HepG2 (cell line): ENCODE results near the gene DDT. TPM values are rescaled to one million over a fixed set of nuclear protein-coding genes. Genes with fewer than 3 reads are reported as not detected.
"Not testable (repeated sequence)": the region's sequence is repeated elsewhere in the genome, so short reads cannot be mapped to it uniquely, and the experiment has no call there.

ENCODE experiments used
- ATAC-seq: fragments of 200-7000 bp; cut with Tn5 transposase; 3 replicates; pipeline ENCODE4 v1.9.1; 2020; ENCODE audit warnings: mild to moderate bottlenecking, moderate library complexity
- Bru-seq: library from RNA; stranded (reverse); fragments of 400-500 nt; gene quantifications from one replicate; lab custom pipeline; 2021; lab: Mats Ljungman, UMichigan
- BruChase-seq, 2 experiments: library from RNA; stranded (reverse); fragments of 400-500 nt; gene quantifications; one replicate each; lab custom pipeline; 2021; lab: Mats Ljungman, UMichigan
- BruUV-seq: library from RNA; stranded (reverse); fragments of 400-500 nt; replicated peaks from 2 replicates; lab custom pipeline; 2021; lab: Mats Ljungman, UMichigan
- CTCF ChIA-PET: fragments of 300-600 bp; formaldehyde crosslinking; extraction: SDS; loops from one replicate; lab custom pipeline; 2021; ENCODE audit warnings: low total read pairs, inconsistent platforms, low intra/inter-chr PET ratio; lab: Yijun Ruan, JAX
- POLR2A ChIA-PET: fragments of 350-600 bp; sonication (Branson Sonifier 250); formaldehyde crosslinking; loops from one replicate; lab custom pipeline; 2020; ENCODE audit warnings: antibody characterized with exemption, inconsistent platforms; lab: Yijun Ruan, JAX
- DNase-seq: peaks from one replicate; pipeline ENCODE4 v3.0.0-alpha.2; 2015; ENCODE audit warnings: low spot score
- FAIRE-seq: peaks from 3 replicates; lab custom pipeline; 2011; peaks lifted over from hg19 to GRCh38; lab: Jason Lieb, UNC
- H2AFZ ChIP-seq: one replicate; pipeline ENCODE4 v1.6.1; 2011; ENCODE audit warnings: low read length, inconsistent platforms
- H3K27ac ChIP-seq: fragments of 300-600 bp; 3 replicates; pipeline ENCODE4 v1.8.0; 2011; ENCODE audit warnings: mixed run types, mild to moderate bottlenecking, mixed read lengths, low read length, inconsistent platforms; ENCODE audit not compliant: insufficient read depth; ENCODE audit errors: extremely low read length
- H3K27me3 ChIP-seq, 2 experiments: fragments of 200-600 bp in 1 of 2; 2 replicates in 1 of 2; 3 replicates in 1 of 2; pipeline versions ENCODE4 v1.6.0 to v1.8.0; 2011; ENCODE audit warnings: low read length in 2 of 2, mild to moderate bottlenecking in 2 of 2, moderate library complexity in 2 of 2, inconsistent platforms in 1 of 2; ENCODE audit not compliant: insufficient read depth in 2 of 2, control insufficient read depth in 1 of 2
- H3K36me3 ChIP-seq, 2 experiments: fragments of 200-600 bp in 1 of 2; replicated peaks in 1 of 2; 2 replicates in 1 of 2; 3 replicates in 1 of 2; pipeline versions ENCODE4 v1.5.1 to v1.8.0; 2011; ENCODE audit warnings: low read length in 2 of 2, inconsistent platforms in 1 of 2; ENCODE audit not compliant: insufficient read depth in 2 of 2, control insufficient read depth in 1 of 2
- H3K4me1 ChIP-seq: 2 replicates; pipeline ENCODE4 v1.5.1; 2012; ENCODE audit warnings: low read length, inconsistent platforms; ENCODE audit not compliant: insufficient read depth
- H3K4me2 ChIP-seq: 2 replicates; pipeline ENCODE4 v1.6.0; 2011; ENCODE audit warnings: low read depth, low read length, inconsistent platforms
- H3K4me3 ChIP-seq, 3 experiments: fragments of 200-600 bp in 1 of 3; sonication (generic), shearing (Covaris generic) in 1 of 3; replicated peaks in 1 of 3; 2 replicates each; pipeline ENCODE4 v1.5.1; 2011 to 2016; ENCODE audit warnings: low read length in 3 of 3, inconsistent platforms in 2 of 3, low read depth in 2 of 3, mild to moderate bottlenecking in 2 of 3, control low read depth in 1 of 3, mixed read lengths in 1 of 3; ENCODE audit not compliant: insufficient read depth in 1 of 3
- H3K79me2 ChIP-seq: one replicate; pipeline ENCODE4 v1.6.1; 2011; ENCODE audit warnings: low read length, inconsistent platforms; ENCODE audit not compliant: insufficient read depth
- H3K9ac ChIP-seq: 2 replicates; pipeline ENCODE4 v1.6.0; 2011; ENCODE audit warnings: mild to moderate bottlenecking, low read depth, low read length, inconsistent platforms; ENCODE audit not compliant: insufficient read depth
- H3K9me3 ChIP-seq: 2 replicates; pipeline ENCODE4 v1.5.1; 2012; ENCODE audit warnings: mild to moderate bottlenecking, low read length
- H4K20me1 ChIP-seq: 2 replicates; pipeline ENCODE4 v1.6.0; 2011; ENCODE audit warnings: inconsistent platforms, mild to moderate bottlenecking, low read length, moderate library complexity; ENCODE audit not compliant: insufficient read depth
- CC2D1A ChIP-seq: sonication (generic); formaldehyde crosslinking; IDR thresholded peaks from 2 replicates; pipeline ENCODE4 v1.8.1; 2023; ENCODE audit warnings: mild to moderate bottlenecking, missing genetic modification reagents
- HMGXB3 ChIP-seq: sonication (generic); formaldehyde crosslinking; IDR thresholded peaks from 2 replicates; pipeline ENCODE4 v1.4.0; 2020; ENCODE audit warnings: missing genetic modification reagents, borderline replicate concordance
- NFKBIZ ChIP-seq: IDR thresholded peaks from 2 replicates; pipeline ENCODE4 v1.6.1; 2018; ENCODE audit warnings: missing genetic modification reagents, missing compliant biosample characterization
- ZNF7 ChIP-seq: IDR thresholded peaks from 2 replicates; pipeline ENCODE4 v1.6.1; 2016; ENCODE audit warnings: missing biosample characterization, missing genetic modification reagents
- WGBS: methylation state at CpG from one replicate; pipeline ENCODE4 v1.1.6; 2017; ENCODE audit warnings: low lambda C conversion rate; 5-methylcytosine and 5-hydroxymethylcytosine counted together
- in situ Hi-C: cut with HindIII; loops from 2 replicates; pipeline ENCODE4 v1.10.0; 2017; ENCODE audit warnings: low pct_unique_long_range_greater_than_20kb; ENCODE audit not compliant: extremely low pct_ligation_motif_present
- intact Hi-C: fragments of 100-400 bp; cut with micrococcal nuclease; formaldehyde crosslinking; loops from one replicate; pipeline ENCODE4 v1.10.0; 2022; ENCODE audit not compliant: unreplicated experiment
- long read RNA-seq, 2 experiments: library from RNA in 1 of 2; library from polyadenylated mRNA in 1 of 2; stranded (forward) in 1 of 2; unstranded in 1 of 2; transcript quantifications; one replicate each; pipeline ENCODE4 v2.0.0, GENCODE V29; 2019 to 2022
- polyA minus RNA-seq, 3 experiments: library from RNA; depleted of rRNA, polyadenylated mRNA; stranded (reverse); fragments of >200 nt; gene quantifications; 2 replicates each; pipeline ENCODE4 v1.2.3, GENCODE V29; 2011; ENCODE audit warnings: low replicate concordance in 1 of 3
- polyA plus RNA-seq, 8 experiments: library from polyadenylated mRNA; depleted of rRNA in 3 of 8; stranded (reverse) in 7 of 8; unstranded in 1 of 8; fragments of >200 nt; fragmentation: Illumina TruSeq in 4 of 8; extraction: Trizol in 4 of 8; gene quantifications; 2 replicates each; pipeline versions ENCODE4 v1.2.1 to v1.2.3, GENCODE V29; 2011 to 2016; ENCODE audit warnings: low read depth in 4 of 8, missing spikeins in 1 of 8, mixed read lengths in 1 of 8; ENCODE audit not compliant: insufficient read depth in 1 of 8
- total RNA-seq, 5 experiments: library from RNA; depleted of rRNA; stranded (reverse); fragments of >200 nt; fragmentation: Illumina TruSeq; extraction: Trizol; gene quantifications; 2 replicates each; pipeline ENCODE4 v1.2.3, GENCODE V29; 2016; ENCODE audit warnings: low read depth in 1 of 5

DDT gene
- 120 and 143 TPM in 2 replicates for total RNA-seq (2016; rRNA removed; fragmentation: Illumina TruSeq; extraction: Trizol)
- total RNA-seq (2016; cell fraction: cytosol; rRNA removed; fragmentation: Illumina TruSeq; extraction: Trizol; ENCODE audit: low read depth): 60.4 and 70.3 TPM in 2 replicates
- total RNA-seq (2016; cell fraction: insoluble cytoplasmic fraction; rRNA removed; fragmentation: Illumina TruSeq; extraction: Trizol): 129 and 145 TPM in 2 replicates
- total RNA-seq (2016; cell fraction: membrane; rRNA removed; fragmentation: Illumina TruSeq; extraction: Trizol): 63.1 and 70.2 TPM in 2 replicates
- total RNA-seq (2016; cell fraction: nucleus; rRNA removed; fragmentation: Illumina TruSeq; extraction: Trizol): 47.8 and 63.8 TPM in 2 replicates
- polyA plus RNA-seq (2011; rRNA removed): 159 and 181 TPM in 2 replicates
- 124 and 244 TPM in 2 replicates for polyA plus RNA-seq (2011; cell fraction: cytosol; rRNA removed)
- 150 and 188 TPM in 2 replicates for polyA plus RNA-seq (2011; cell fraction: nucleus; rRNA removed)
- 66.3 and 104 TPM in 2 replicates for polyA plus RNA-seq (2012)
- polyA plus RNA-seq (2016; cell fraction: cytosol; fragmentation: Illumina TruSeq; extraction: Trizol; ENCODE audit: low read depth): 67.3 and 70.6 TPM in 2 replicates
- polyA plus RNA-seq (2016; cell fraction: insoluble cytoplasmic fraction; fragmentation: Illumina TruSeq; extraction: Trizol; ENCODE audit: low read depth): 125 and 141 TPM in 2 replicates
- polyA plus RNA-seq (2016; cell fraction: membrane; fragmentation: Illumina TruSeq; extraction: Trizol; ENCODE audit: low read depth): 61.9 and 66.8 TPM in 2 replicates
- polyA plus RNA-seq (2016; cell fraction: nucleus; fragmentation: Illumina TruSeq; extraction: Trizol; ENCODE audit: insufficient read depth, low read depth): 98.1 and 122 TPM in 2 replicates
- 36.0 and 80.8 TPM in 2 replicates for polyA minus RNA-seq (2011; rRNA and poly(A)+ RNA removed; ENCODE audit: low replicate concordance)
- polyA minus RNA-seq (2011; cell fraction: cytosol; rRNA and poly(A)+ RNA removed): 35.0 and 38.4 TPM in 2 replicates
- polyA minus RNA-seq (2011; cell fraction: nucleus; rRNA and poly(A)+ RNA removed): 27.8 and 28.0 TPM in 2 replicates
- Bru-seq, nascent RNA: percentile 43 among the genes with signal in this experiment
- BruChase-seq, experiment 1, labeled RNA remaining after a 6-hour chase: percentile 46 among the genes with signal in this experiment
- BruChase-seq, experiment 2, labeled RNA remaining after a 2-hour chase: percentile 39 among the genes with signal in this experiment
- long read RNA-seq, experiment 1, transcript DDT-202 (3 exons, 713 nt): major isoform, 137 of 146 reads
- long read RNA-seq, experiment 1, partial matches to known transcripts: 3 of 146 reads
- long read RNA-seq, experiment 1, other reads (novel, unspliced or antisense): 5 of 146 reads
- long read RNA-seq, experiment 2, transcript DDT-202 (3 exons, 713 nt): major isoform, 176 of 192 reads
- long read RNA-seq, experiment 2, partial matches to known transcripts: 3 of 192 reads
- long read RNA-seq, experiment 2, other reads (novel, unspliced or antisense): 13 of 192 reads

GRCh38 chr22:23974345-23974744 lies at the start of gene DDT:
TSS of gene DDT (minus strand) at chr22:23974441. CDS start at chr22:23974414, 27 bp downstream.
- intact Hi-C loops, H2AFZ ChIP-seq, H3K9ac ChIP-seq, H3K79me2 ChIP-seq, H3K27ac ChIP-seq, POLR2A ChIA-PET, DNase-seq, H3K4me3 ChIP-seq, H4K20me1 ChIP-seq, CTCF ChIA-PET, in situ Hi-C loops, H3K4me2 ChIP-seq, H3K27me3 ChIP-seq, BruUV-seq, H3K4me1 ChIP-seq, H3K9me3 ChIP-seq: not testable (repeated sequence)
- no CpG with 5 or more reads among the region's 29 CpGs for WGBS
- ATAC-seq: peak; percentile 96
- FAIRE-seq: peak; percentile 99
- H3K36me3 ChIP-seq: peaks cover 4 to 26% of the 10 kb centered on the region in 2 experiments

GRCh38 chr22:24023204-24023789 lies 49.1 kb upstream of the DDT start:
- FAIRE-seq: no peak
- Histone ChIP-seq H3K4me1 (peaks cover 46% of the 10 kb centered on the region), H3K4me2 (no peak overlapping the region), H3K36me3 (no peaks in the 10 kb centered on the region; a peak in 2 of 5 replicates), H3K27ac (no peak overlapping the region), H3K79me2 (peaks cover 94% of the 10 kb centered on the region), H3K27me3 (no peaks in the 10 kb centered on the region), H4K20me1 (no peaks in the 10 kb centered on the region), H3K9ac (no peak overlapping the region), H3K4me3 (no peak overlapping the region), H2AFZ (no peak overlapping the region), H3K9me3 (no peaks in the 10 kb centered on the region)
- BruUV-seq: no TSS peak
- ATAC-seq: no peak
- ChIA-PET POLR2A (no interaction called here), CTCF (no interaction called here)
- in situ Hi-C loops: no loop called here
- TF ChIP-seq HMGXB3 (CRISPR knock-in tag) (no peak), ZNF7 (CRISPR knock-in tag) (peak; percentile 88), NFKBIZ (CRISPR knock-in tag) (no peak), CC2D1A (CRISPR knock-in tag) (no peak)
- DNase-seq: no peak
- intact Hi-C loops: no loop called here
